Loucy (cell line): Measurements from ENCODE around the gene BPIFB3.
"Not testable (repeated sequence)": the region's sequence is repeated elsewhere in the genome, so short reads cannot be mapped to it uniquely, and the experiment has no call there.

Experiments used
- H2AFZ ChIP-seq: fragments of 200-600 bp; sonication (generic); 2 replicates; pipeline ENCODE4 v1.6.0; 2016; ENCODE audit warnings: antibody characterized with exemption, mild to moderate bottlenecking, low read length, moderate library complexity
- H3F3A ChIP-seq: fragments of 200-600 bp; 2 replicates; pipeline ENCODE4 v1.6.0; 2016; ENCODE audit warnings: antibody characterized with exemption, low read depth, mild to moderate bottlenecking
- H3K27me3 ChIP-seq: fragments of 200-600 bp; sonication (generic); 2 replicates; pipeline ENCODE4 v1.6.1; 2014; ENCODE audit warnings: low read length, mild to moderate bottlenecking; ENCODE audit not compliant: insufficient read depth, poor library complexity, severe bottlenecking
- H3K36me3 ChIP-seq: fragments of 200-600 bp; sonication (generic); 2 replicates; pipeline ENCODE4 v1.6.1; 2016; ENCODE audit warnings: low read length; ENCODE audit not compliant: insufficient read depth
- H3K4me1 ChIP-seq: fragments of 200-600 bp; sonication (generic); 2 replicates; pipeline ENCODE4 v1.5.1; 2014; ENCODE audit warnings: low read length, mild to moderate bottlenecking; ENCODE audit not compliant: insufficient read depth, poor library complexity, severe bottlenecking
- H3K4me2 ChIP-seq: fragments of 200-600 bp; sonication (generic); 2 replicates; pipeline ENCODE4 v1.6.0; 2014; ENCODE audit warnings: antibody characterized with exemption, low read length, low read depth, mild to moderate bottlenecking; ENCODE audit not compliant: poor library complexity, severe bottlenecking
- H3K4me3 ChIP-seq: fragments of 200-600 bp; sonication (generic); 2 replicates; pipeline ENCODE4 v1.5.1; 2014; ENCODE audit warnings: low read length, mild to moderate bottlenecking, mixed read lengths; ENCODE audit not compliant: poor library complexity, severe bottlenecking
- H3K79me2 ChIP-seq: fragments of 200-600 bp; sonication (generic); 2 replicates; pipeline ENCODE4 v1.6.1; 2014; ENCODE audit warnings: low read length; ENCODE audit not compliant: insufficient read depth
- H3K9ac ChIP-seq: fragments of 200-600 bp; sonication (generic); 2 replicates; pipeline ENCODE4 v1.6.0; 2014; ENCODE audit warnings: mild to moderate bottlenecking, low read depth, low read length, moderate library complexity; ENCODE audit not compliant: poor library complexity, severe bottlenecking
- H3K9me2 ChIP-seq: fragments of 200-600 bp; sonication (generic); replicated peaks from 2 replicates; pipeline ENCODE4 v1.6.1; 2016; ENCODE audit warnings: low read depth, low read length, mixed read lengths
- H3K9me3 ChIP-seq: fragments of 200-600 bp; sonication (generic); 2 replicates; pipeline ENCODE4 v1.6.1; 2014; ENCODE audit warnings: mild to moderate bottlenecking, antibody characterized with exemption, low read length, low read depth; ENCODE audit not compliant: insufficient read depth
- H4K20me1 ChIP-seq: fragments of 200-600 bp; sonication (generic); 2 replicates; pipeline ENCODE4 v1.6.0; 2014; ENCODE audit warnings: antibody characterized with exemption, low read length, mild to moderate bottlenecking; ENCODE audit not compliant: insufficient read depth, poor library complexity, severe bottlenecking
- CTCF ChIP-seq: fragments of 200-600 bp; sonication (generic); conservative IDR thresholded peaks from 2 replicates; pipeline ENCODE4 v1.5.1; 2014; ENCODE audit warnings: mild to moderate bottlenecking, antibody characterized with exemption, low read length
- EZH2phosphoT487 ChIP-seq: fragments of 200-600 bp; IDR thresholded peaks from 2 replicates; pipeline ENCODE4 v1.6.1; 2018; ENCODE audit warnings: antibody characterized with exemption, mild to moderate bottlenecking, moderate library complexity, borderline replicate concordance

The BPIFB3 gene

GRCh38 chr20:33103556-33103955, 49.9 kb downstream of the BPIFB3 start:
- Histone ChIP-seq H3K9me2 (no peaks in the 10 kb centered on the region), H2AFZ (no peak overlapping the region), H4K20me1 (no peaks in the 10 kb centered on the region), H3K9ac (no peak overlapping the region), H3K36me3 (no peaks in the 10 kb centered on the region), H3K4me1 (no peaks in the 10 kb centered on the region), H3K9me3 (no peaks in the 10 kb centered on the region), H3K27me3 (no peaks in the 10 kb centered on the region), H3K4me2 (no peak overlapping the region), H3K4me3 (no peak overlapping the region), H3K79me2 (no peaks in the 10 kb centered on the region), H3F3A (no peaks in the 10 kb centered on the region)
- TF ChIP-seq EZH2phosphoT487 (no peak), CTCF (no peak)

- TF ChIP-seq CTCF: no peak
- no peak for TF ChIP-seq EZH2phosphoT487
- Histone ChIP-seq H3K27me3 (no peaks in the 10 kb centered on the region), H3K9me3 (no peaks in the 10 kb centered on the region), H2AFZ (no peak overlapping the region), H3K4me2 (no peak overlapping the region), H3K36me3 (no peaks in the 10 kb centered on the region), H3K9ac (no peak overlapping the region), H3K4me3 (no peak overlapping the region), H4K20me1 (no peaks in the 10 kb centered on the region), H3F3A (no peaks in the 10 kb centered on the region), H3K9me2 (no peaks in the 10 kb centered on the region), H3K79me2 (no peaks in the 10 kb centered on the region), H3K4me1 (no peaks in the 10 kb centered on the region)
Observed at GRCh38 chr20:33104336-33104735, 50.6 kb downstream of the BPIFB3 start.

GRCh38 chr20:33105316-33105924, 51.7 kb downstream of the BPIFB3 start:
- H2AFZ ChIP-seq: no peak overlapping the region
- no peak overlapping the region for H3K4me3 ChIP-seq
- no peak overlapping the region for H3K9ac ChIP-seq
- no peaks in the 10 kb centered on the region for H3K4me1 ChIP-seq
- no peaks in the 10 kb centered on the region for H3K36me3 ChIP-seq
- H4K20me1 ChIP-seq: no peaks in the 10 kb centered on the region
- H3K79me2 ChIP-seq: no peaks in the 10 kb centered on the region
- TF ChIP-seq CTCF (no peak), EZH2phosphoT487 (no peak)
- H3K9me3 ChIP-seq: no peaks in the 10 kb centered on the region
- H3F3A ChIP-seq: no peaks in the 10 kb centered on the region
- no peaks in the 10 kb centered on the region for H3K27me3 ChIP-seq
- no peaks in the 10 kb centered on the region for H3K9me2 ChIP-seq
- no peak overlapping the region for H3K4me2 ChIP-seq

- not testable (repeated sequence) for H3K27me3 ChIP-seq, H3K4me1 ChIP-seq, H3K4me3 ChIP-seq, H3K4me2 ChIP-seq, H3K9me3 ChIP-seq, H2AFZ ChIP-seq, H3K9me2 ChIP-seq, H3F3A ChIP-seq, H3K9ac ChIP-seq, H3K79me2 ChIP-seq, H3K36me3 ChIP-seq, H4K20me1 ChIP-seq
Observed at GRCh38 chr20:33106058-33106620, 52.4 kb downstream of the BPIFB3 start.
